ENCODE measurements around the gene SBDS.
"Not testable (repeated sequence)": the region's sequence is repeated elsewhere in the genome, so short reads cannot be mapped to it uniquely, and the experiment has no call there.

The SBDS gene

DNA sequence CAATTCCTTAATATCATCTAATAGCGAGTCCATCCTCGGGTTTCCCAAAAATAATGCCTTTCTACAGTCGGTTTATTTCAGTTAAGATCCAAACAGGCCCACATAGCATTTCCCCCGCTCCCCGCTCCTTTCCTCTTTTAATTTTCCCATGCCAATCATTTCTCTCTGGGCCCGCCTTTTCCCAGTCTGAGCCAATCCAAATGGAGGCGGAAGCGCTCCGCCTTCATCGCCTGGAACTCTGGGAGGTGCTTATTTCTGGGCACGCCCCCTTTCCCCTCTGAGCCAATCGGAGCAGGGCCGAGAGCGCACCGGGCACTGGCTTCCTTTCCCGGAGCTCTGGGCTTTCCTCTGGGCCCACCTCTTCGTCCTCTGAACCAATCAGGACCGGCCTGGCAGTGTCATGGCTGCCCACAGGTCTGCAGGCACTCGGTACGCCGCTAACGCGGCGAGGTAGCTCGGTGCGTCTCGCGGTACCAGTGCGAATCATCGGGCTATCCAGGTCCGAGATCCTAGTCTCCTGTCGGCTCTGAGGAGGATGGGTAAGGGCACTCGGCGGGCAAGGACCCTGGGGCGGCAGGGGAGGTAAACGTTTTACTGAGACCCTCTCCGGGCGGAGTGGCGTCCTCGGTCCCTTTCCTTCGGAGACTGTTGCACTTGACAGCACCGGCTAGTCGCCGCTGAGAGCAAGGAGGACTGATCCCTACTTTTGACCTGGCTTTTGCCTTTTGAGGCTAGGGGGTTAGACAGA is 1.2 kb upstream of the SBDS start, which contains the start of gene TYW1:
Gene TYW1, plus strand, starts transcription at position 390 of the 748 bp plus-strand sequence. Its CDS starts 146 bp downstream, at position 536.
- DNase-seq (ENCODE audit: low spot score) = peak; percentile 85
- FAIRE-seq = not testable (repeated sequence)

DNA sequence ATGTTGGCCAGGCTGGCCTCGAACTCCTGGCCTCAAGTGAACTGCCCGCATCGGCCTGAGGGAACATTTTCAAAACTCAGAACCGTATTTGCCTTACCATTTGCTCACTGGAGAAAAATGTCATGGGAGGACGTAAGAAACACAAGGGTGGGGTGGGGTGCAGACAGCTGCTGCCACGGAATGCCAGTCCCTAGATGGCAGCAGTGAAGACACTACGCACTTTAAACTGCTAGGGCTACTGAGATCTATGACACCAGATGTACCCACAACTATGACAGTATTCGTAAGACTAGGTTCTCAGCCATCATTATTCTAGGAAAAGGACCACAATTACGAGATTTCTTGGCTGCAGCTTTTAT is 716 bp downstream of the SBDS start:
- DNase-seq (ENCODE audit: low spot score) (peak; percentile 23), FAIRE-seq (peak; percentile 88)

DNA sequence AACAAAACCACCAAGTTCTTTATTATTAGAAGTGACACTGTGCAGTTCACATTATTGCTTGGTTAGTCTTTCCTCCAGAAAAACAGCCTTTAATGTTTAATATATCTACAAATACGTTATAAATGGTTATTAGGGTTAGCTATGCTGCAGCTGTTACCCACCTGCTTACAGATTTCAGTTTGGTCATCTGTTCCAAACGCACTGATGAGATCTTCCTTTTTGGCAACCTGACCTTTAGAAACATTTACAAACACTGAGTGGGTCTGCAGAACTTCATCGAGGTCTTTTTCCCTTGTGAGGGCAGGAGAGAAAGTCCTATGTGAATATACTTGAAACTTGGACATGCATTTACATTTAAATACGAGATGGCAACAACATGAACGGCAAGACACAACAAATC is 1.3 kb downstream of the SBDS start:
- DNase-seq (ENCODE audit: low spot score); FAIRE-seq: not testable (repeated sequence)

DNA sequence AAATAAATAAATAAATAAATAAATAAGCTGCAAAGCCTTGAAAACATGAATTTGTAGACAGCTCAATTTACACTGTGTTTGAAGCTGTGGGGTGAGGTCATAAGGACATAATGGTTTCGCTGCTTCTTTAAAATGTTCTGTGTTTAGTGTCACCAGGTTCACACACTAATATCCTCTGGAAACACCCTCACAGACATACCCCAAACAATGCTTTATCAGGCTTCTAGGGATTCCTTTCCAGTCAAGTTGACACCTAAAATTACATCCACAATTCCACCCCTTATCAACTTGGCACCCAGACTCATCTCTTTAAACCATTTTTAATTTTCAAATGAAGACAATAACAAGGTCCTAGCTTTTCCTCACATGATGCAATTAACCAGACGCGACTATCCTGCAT is 5.8 kb downstream of the SBDS start:
- not testable (repeated sequence) for FAIRE-seq; DNase-seq (ENCODE audit: low spot score)

DNA sequence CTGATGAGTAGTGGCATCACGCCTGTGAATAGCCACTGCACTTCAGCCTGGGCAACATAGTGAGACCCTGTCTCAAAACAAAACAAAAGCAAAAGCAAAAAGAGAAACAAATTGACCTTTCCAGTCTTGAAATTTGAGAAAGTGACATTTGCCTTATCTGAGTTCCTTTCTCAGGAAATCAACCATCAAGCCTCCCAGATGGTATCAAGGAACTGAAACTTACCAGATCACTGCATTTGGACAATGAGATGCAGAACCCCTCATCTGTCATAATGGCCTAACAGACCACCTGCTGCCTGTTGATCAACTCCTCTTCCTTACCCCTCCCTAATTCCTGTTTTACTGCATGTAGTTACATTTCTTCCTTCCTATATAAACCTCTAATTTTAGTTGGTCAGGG is 15.1 kb downstream of the SBDS start:
- not testable (repeated sequence) for DNase-seq (ENCODE audit: low spot score); FAIRE-seq

- peak; percentile 52 for FAIRE-seq
Observed at GRCh38 chr7:66979013-66979412, 16.4 kb downstream of the SBDS start.

GRCh38 chr7:66978312-66978711 is 17.1 kb downstream of the SBDS start:
- not testable (repeated sequence) for FAIRE-seq; DNase-seq (ENCODE audit: low spot score)

More at GRCh38 chr7:66979013-66979412, 16.4 kb downstream of the SBDS start:
- not testable (repeated sequence) for DNase-seq (ENCODE audit: low spot score)

DNA sequence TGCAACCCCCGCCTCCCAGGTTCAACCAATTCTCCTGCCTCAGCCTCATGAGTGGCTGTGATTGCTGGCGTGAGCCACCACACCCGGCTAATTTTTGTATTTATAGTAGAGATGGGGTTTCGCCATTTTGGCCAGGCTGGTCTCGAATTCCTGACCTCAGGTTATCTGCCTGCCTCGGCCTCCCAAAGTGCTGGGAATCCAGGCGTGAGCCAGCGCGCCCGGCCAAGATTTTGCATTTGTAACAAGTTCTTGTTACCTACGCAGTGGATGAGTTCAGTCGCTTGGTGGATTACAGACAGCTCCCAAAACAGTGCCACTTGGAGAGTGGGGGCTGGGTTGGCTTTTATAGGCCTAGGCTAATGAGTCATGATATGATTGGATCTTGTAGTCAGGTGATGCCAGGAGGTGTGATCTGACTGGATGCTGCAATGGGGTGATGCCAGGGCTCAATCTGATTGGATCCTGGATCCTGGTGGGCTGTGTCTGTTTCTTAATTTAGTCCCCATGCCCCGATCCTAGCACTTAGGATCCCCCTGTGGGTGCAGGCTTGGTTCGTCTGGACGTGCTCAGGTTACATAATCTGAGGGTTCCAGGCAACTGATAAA is 20.3 kb downstream of the SBDS start:
- no peak for DNase-seq (ENCODE audit: low spot score)
- no peak for FAIRE-seq

DNA sequence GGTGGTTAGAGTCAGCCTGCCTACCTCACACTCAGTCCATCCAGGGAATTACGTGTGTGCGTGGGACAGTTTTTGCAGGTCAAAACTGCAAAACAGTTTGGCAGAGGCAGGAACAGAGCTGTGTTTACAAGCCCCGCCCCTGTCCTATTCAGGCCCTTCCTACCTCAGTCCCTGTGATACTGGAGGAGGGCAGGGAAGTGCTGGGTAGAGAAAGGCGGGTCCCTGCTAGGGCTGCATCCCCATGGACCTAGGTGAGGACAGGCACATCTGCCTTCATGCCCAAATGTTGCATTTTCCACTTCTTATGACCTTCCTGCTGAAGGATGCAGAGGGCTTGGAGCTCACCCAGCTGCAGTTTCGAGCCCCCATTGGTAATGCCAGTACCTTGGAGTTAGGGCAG is 25.1 kb downstream of the SBDS start:
- no peak for DNase-seq (ENCODE audit: low spot score)
- no peak for FAIRE-seq

- not testable (repeated sequence) for DNase-seq (ENCODE audit: low spot score); FAIRE-seq
Observed at GRCh38 chr7:66969001-66969400, 26.4 kb downstream of the SBDS start.

DNA sequence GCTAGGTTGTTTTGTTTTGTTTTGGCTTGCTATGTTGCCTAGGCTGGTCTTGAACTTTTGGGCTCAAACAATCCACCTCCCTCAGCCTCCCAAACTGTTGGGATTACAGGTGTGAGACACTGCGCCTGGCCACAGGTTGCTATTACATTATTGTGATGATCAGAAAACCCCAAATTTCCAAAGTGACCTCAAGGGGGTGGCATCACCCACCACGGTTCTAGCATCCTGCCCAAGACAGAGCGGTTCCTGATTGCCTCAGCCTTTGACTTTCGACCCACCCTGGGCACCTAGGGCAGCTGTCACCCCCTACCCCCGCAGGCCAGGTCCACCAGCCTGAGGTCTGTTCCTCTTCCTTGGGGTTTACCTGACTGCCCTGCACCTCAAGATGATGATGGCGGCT is 28.4 kb downstream of the SBDS start:
- DNase-seq (ENCODE audit: low spot score) (no peak), FAIRE-seq (no peak)

DNA sequence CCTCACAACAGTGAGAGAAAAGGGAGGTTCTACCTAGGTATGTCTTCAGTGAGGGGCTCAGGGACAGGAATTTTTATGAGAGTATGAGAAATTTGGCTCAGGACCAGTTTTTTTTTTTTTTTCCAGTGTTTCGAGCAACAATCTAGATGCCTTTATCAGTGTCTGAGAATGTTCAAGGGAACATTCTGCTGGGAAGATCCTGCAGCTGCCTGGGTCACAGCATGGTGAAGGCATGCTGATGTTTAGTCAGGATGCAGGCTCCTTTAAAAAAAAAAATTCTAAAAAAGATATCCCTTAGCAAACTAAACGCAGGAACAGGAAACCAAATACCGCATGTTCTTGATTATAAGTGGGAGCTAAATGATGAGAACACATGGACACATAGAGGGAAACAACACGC is 31.0 kb downstream of the SBDS start:
- DNase-seq (ENCODE audit: low spot score) (peak; percentile 17), FAIRE-seq (no peak)

GRCh38 chr7:66961096-66961495 is 34.3 kb downstream of the SBDS start:
- FAIRE-seq (no peak), DNase-seq (ENCODE audit: low spot score) (no peak)

GRCh38 chr7:66960192-66960591 is 35.2 kb downstream of the SBDS start:
- no peak for FAIRE-seq
- no peak for DNase-seq (ENCODE audit: low spot score)

GRCh38 chr7:66958538-66959350 is 36.6 kb downstream of the SBDS start:
- no peak for DNase-seq (ENCODE audit: low spot score)
- no peak for FAIRE-seq

GRCh38 chr7:66957595-66958290 is 37.6 kb downstream of the SBDS start:
- DNase-seq (ENCODE audit: low spot score) (no peak), FAIRE-seq (no peak)

GRCh38 chr7:66953044-66953427 is 42.4 kb downstream of the SBDS start:
- FAIRE-seq (no peak), DNase-seq (ENCODE audit: low spot score) (no peak)

- peak; percentile 83 for DNase-seq (ENCODE audit: low spot score)
- FAIRE-seq = peak; percentile 78
Observed at GRCh38 chr7:66952343-66953043, 42.9 kb downstream of the SBDS start.

GRCh38 chr7:66950763-66951162 is 44.6 kb downstream of the SBDS start:
- FAIRE-seq (no peak), DNase-seq (ENCODE audit: low spot score) (peak; percentile 39)

DNA sequence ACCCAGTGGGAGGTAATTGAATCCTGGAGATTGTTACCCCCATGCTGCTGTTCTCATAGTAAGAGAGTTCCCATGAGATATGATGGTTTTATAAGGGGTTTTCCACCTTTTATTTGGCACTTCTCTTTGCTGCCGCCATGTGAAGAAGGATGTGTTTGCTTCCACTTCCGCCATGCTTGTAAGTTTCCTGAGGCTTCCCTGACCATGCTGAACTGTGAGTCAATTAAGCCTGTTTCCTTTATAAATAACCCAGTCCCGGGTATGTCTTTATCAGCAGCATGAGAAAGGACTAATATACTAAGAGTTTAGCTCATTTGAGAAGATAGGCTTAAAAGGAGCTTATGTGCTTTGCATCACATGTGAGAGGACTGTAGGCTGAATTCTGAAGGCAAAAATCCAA is 45.1 kb downstream of the SBDS start:
- no peak for FAIRE-seq
- DNase-seq (ENCODE audit: low spot score) = no peak

Data from urothelium cell line (cell line).